IMR-90 (cell line): ENCODE data around the gene NAMPT. TPM values are rescaled to one million over a fixed set of nuclear protein-coding genes. Genes with fewer than 3 reads are reported as not detected.
"Not testable (repeated sequence)": the region's sequence is repeated elsewhere in the genome, so short reads cannot be mapped to it uniquely, and the experiment has no call there.

Source experiments
- ATAC-seq: fragments of 200-7000 bp; cut with Tn5 transposase; 2 replicates; pipeline ENCODE4 v1.9.1; 2020; ENCODE audit warnings: low read depth, mild to moderate bottlenecking, moderate library complexity
- BruUV-seq: library from RNA; stranded (reverse); fragments of 400-500 nt; replicated peaks from 2 replicates; lab custom pipeline; 2021; lab: Mats Ljungman, UMichigan
- CTCF ChIA-PET: fragments of 300-600 bp; formaldehyde crosslinking; extraction: SDS; loops from one replicate; lab custom pipeline; 2021; ENCODE audit warnings: antibody characterized with exemption; lab: Yijun Ruan, JAX
- POLR2A ChIA-PET: fragments of 300-600 bp; sonication (Branson Sonifier 250); formaldehyde crosslinking; loops from one replicate; lab custom pipeline; 2022; ENCODE audit warnings: antibody characterized with exemption; ENCODE audit not compliant: unreplicated experiment; lab: Charles Lee
- DNase-seq: peaks from one replicate; pipeline ENCODE4 v3.0.0; 2013
- H2AFZ ChIP-seq: replicated peaks from 2 replicates; pipeline ENCODE3; 2013; ENCODE audit warnings: low read length, mild to moderate bottlenecking; ENCODE audit not compliant: poor library complexity
- H2AK5ac ChIP-seq: 2 replicates; pipeline ENCODE4 v1.6.1; 2013; ENCODE audit warnings: low read depth, low read length, inconsistent platforms
- H2AK9ac ChIP-seq: replicated peaks from 2 replicates; pipeline ENCODE3; 2013; ENCODE audit warnings: mild to moderate bottlenecking, low read depth, low read length, moderate library complexity; ENCODE audit not compliant: poor library complexity
- H2BK120ac ChIP-seq: 2 replicates; pipeline ENCODE4 v1.6.1; 2013; ENCODE audit warnings: low read depth, low read length, inconsistent platforms
- H2BK15ac ChIP-seq: 3 replicates; pipeline ENCODE4 v1.6.1; 2013; ENCODE audit warnings: low read depth, low read length, inconsistent platforms
- H2BK20ac ChIP-seq: 2 replicates; pipeline ENCODE4 v1.6.1; 2013; ENCODE audit warnings: low read depth, mild to moderate bottlenecking, inconsistent platforms, low read length, moderate library complexity
- H2BK5ac ChIP-seq: 2 replicates; pipeline ENCODE4 v1.6.1; 2013; ENCODE audit warnings: mild to moderate bottlenecking, low read depth, low read length, inconsistent platforms; ENCODE audit not compliant: poor library complexity, severe bottlenecking
- H3K14ac ChIP-seq: replicated peaks from 2 replicates; pipeline ENCODE4 v1.6.1; 2013; ENCODE audit warnings: low read depth, low read length, inconsistent platforms
- H3K18ac ChIP-seq: 2 replicates; pipeline ENCODE4 v1.6.1; 2013; ENCODE audit warnings: low read depth, low read length, control low read depth
- H3K23ac ChIP-seq: 2 replicates; pipeline ENCODE4 v1.6.1; 2013; ENCODE audit warnings: low read depth, low read length, inconsistent platforms
- H3K27ac ChIP-seq: 2 replicates; pipeline ENCODE4 v1.5.1; 2013; ENCODE audit warnings: mild to moderate bottlenecking, control low read depth, low read length; ENCODE audit not compliant: insufficient read depth
- H3K27me3 ChIP-seq: 2 replicates; pipeline ENCODE4 v1.6.1; 2013; ENCODE audit warnings: low read length; ENCODE audit not compliant: control insufficient read depth, insufficient read depth
- H3K36me3 ChIP-seq: 2 replicates; pipeline ENCODE4 v1.6.1; 2013; ENCODE audit warnings: low read length, mixed read lengths; ENCODE audit not compliant: control insufficient read depth, insufficient read depth
- H3K4ac ChIP-seq: 2 replicates; pipeline ENCODE4 v1.6.1; 2013; ENCODE audit warnings: low read depth, low read length, inconsistent platforms
- H3K4me1 ChIP-seq: 2 replicates; pipeline ENCODE4 v1.6.1; 2013; ENCODE audit warnings: low read length, mixed read lengths; ENCODE audit not compliant: control insufficient read depth, insufficient read depth
- H3K4me2 ChIP-seq: 2 replicates; pipeline ENCODE4 v1.6.1; 2013; ENCODE audit warnings: low read depth, mild to moderate bottlenecking, control low read depth, low read length, moderate library complexity
- H3K4me3 ChIP-seq: 2 replicates; pipeline ENCODE4 v1.5.1; 2013; ENCODE audit warnings: low read depth, mild to moderate bottlenecking, control low read depth, low read length, moderate library complexity; ENCODE audit not compliant: insufficient read depth
- H3K56ac ChIP-seq: 2 replicates; pipeline ENCODE4 v1.6.1; 2013; ENCODE audit warnings: low read length, inconsistent platforms; ENCODE audit not compliant: insufficient read depth; ENCODE audit errors: extremely low read depth
- H3K79me1 ChIP-seq, 2 experiments: 2 replicates each; pipeline ENCODE4 v1.6.1; 2013; ENCODE audit warnings: low read length in 2 of 2, inconsistent platforms in 1 of 2, low read depth in 1 of 2
- H3K9ac ChIP-seq: 2 replicates; pipeline ENCODE4 v1.6.1; 2013; ENCODE audit warnings: low read depth, low read length, control low read depth
- H3K9me1 ChIP-seq: 2 replicates; pipeline ENCODE4 v1.6.1; 2013; ENCODE audit warnings: low read length, inconsistent platforms; ENCODE audit not compliant: insufficient read depth
- H3K9me3 ChIP-seq: 2 replicates; pipeline ENCODE4 v1.6.1; 2013; ENCODE audit warnings: low read length; ENCODE audit not compliant: control insufficient read depth, insufficient read depth
- H4K20me1 ChIP-seq: 2 replicates; pipeline ENCODE4 v1.6.1; 2013; ENCODE audit warnings: low read length, inconsistent platforms; ENCODE audit not compliant: insufficient read depth
- H4K5ac ChIP-seq: 2 replicates; pipeline ENCODE4 v1.6.1; 2013; ENCODE audit warnings: mild to moderate bottlenecking, low read depth, low read length, control low read depth
- H4K8ac ChIP-seq, 2 experiments: 2 replicates each; pipeline ENCODE4 v1.6.1; 2013; ENCODE audit warnings: low read depth in 2 of 2, low read length in 2 of 2, control low read depth in 1 of 2, inconsistent platforms in 1 of 2
- H4K91ac ChIP-seq: 2 replicates; pipeline ENCODE4 v1.6.1; 2013; ENCODE audit warnings: low read depth, low read length, inconsistent platforms; ENCODE audit not compliant: insufficient read depth
- WGBS, 2 experiments: methylation state at CpG; one replicate each; pipeline versions ENCODE4 v1.1.5 to v1.1.7; 2013; ENCODE audit warnings: missing lambda C conversion rate in 2 of 2; ENCODE audit not compliant: insufficient read length in 1 of 2; ENCODE audit errors: extremely low coverage in 2 of 2; 5-methylcytosine and 5-hydroxymethylcytosine counted together
- dilution Hi-C: fragments of 300-500 bp; cut with HindIII; formaldehyde crosslinking; loops from one replicate; pipeline ENCODE4 v1.14.3; 2018; ENCODE audit warnings: low sequenced_read_pairs; ENCODE audit not compliant: unreplicated experiment
- in situ Hi-C: fragments of 300-500 bp; cut with MboI; formaldehyde crosslinking; loops from 3 replicates; pipeline ENCODE4 v1.14.3; 2019; ENCODE audit warnings: low sequenced_read_pairs, inconsistent platforms, mixed read lengths
- intact Hi-C: fragments of 100-400 bp; cut with micrococcal nuclease; formaldehyde crosslinking; loops from 2 replicates; pipeline ENCODE4 v1.10.0; 2022
- polyA plus RNA-seq, 3 experiments: library from polyadenylated mRNA; depleted of rRNA; stranded (reverse); fragments of >200 nt; gene quantifications; 2 replicates each; pipeline ENCODE4 v1.2.3, GENCODE V29; 2012; ENCODE audit warnings: low replicate concordance in 1 of 3
- total RNA-seq: library from RNA; depleted of rRNA; stranded (reverse); fragments of >200 nt; gene quantifications from 2 replicates; pipeline ENCODE4 v1.2.3, GENCODE V29; 2012

The NAMPT gene
- total and polyA plus RNA-seq, 2 of the 4 experiments (the other 2 are of a cell fraction) = 13.3 to 31.7 TPM

GRCh38 chr7:106208944-106209343 lies 75.8 kb downstream of the NAMPT start:
- H3K9me3 ChIP-seq, H4K8ac ChIP-seq, H4K91ac ChIP-seq, H4K20me1 ChIP-seq, H3K4me1 ChIP-seq, DNase-seq, H2BK15ac ChIP-seq, H3K36me3 ChIP-seq, intact Hi-C loops, H3K4me3 ChIP-seq, H3K27ac ChIP-seq, H2AK5ac ChIP-seq, H2BK120ac ChIP-seq, H3K14ac ChIP-seq, H4K5ac ChIP-seq, dilution Hi-C loops, H3K4ac ChIP-seq, H3K79me1 ChIP-seq, CTCF ChIA-PET, H3K56ac ChIP-seq, H2AFZ ChIP-seq, H3K9ac ChIP-seq, H2AK9ac ChIP-seq, H2BK5ac ChIP-seq, in situ Hi-C loops, BruUV-seq, ATAC-seq, H3K9me1 ChIP-seq, POLR2A ChIA-PET, H2BK20ac ChIP-seq, H3K18ac ChIP-seq, H3K4me2 ChIP-seq, H3K23ac ChIP-seq, H3K27me3 ChIP-seq: not testable (repeated sequence)
- WGBS, 2 experiments = 86% methylated on average over 3 of the region's 7 CpGs; no CpG with 5 or more reads in 1 of the 2 experiments
